ENCODE data around the gene IRAK1.
"Not testable (repeated sequence)": the region's sequence is repeated elsewhere in the genome, so short reads cannot be mapped to it uniquely, and the experiment has no call there.

Gene IRAK1

DNA sequence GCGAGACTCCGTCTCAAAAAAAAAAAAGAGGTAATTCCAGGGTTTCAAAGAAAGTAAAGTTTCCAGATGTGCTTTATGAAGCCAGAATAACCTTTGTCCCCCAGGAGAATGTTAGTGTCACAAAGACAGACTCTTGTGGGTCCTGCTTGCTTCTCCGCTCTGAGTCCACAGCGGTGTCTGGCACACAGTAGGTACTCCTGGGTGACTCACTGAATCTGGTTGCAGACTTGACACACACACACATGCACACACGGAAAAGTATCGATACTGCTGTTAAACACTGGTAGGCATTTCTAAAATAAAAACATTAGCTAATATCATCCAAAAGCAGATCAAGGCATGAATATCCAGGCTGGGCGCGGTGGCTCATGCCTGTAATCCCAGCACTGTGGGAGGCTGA, 24.2 kb downstream of the IRAK1 start:
- no peak overlapping the region for H3K27ac ChIP-seq
- no peak overlapping the region for H3K4me2 ChIP-seq
- H4K20me1 ChIP-seq = peaks cover 0 to 20% (median 0%) of the 10 kb centered on the region in 11 experiments; a peak in 3 of 22 replicates
- peaks cover 0 to 32% (median 21%) of the 10 kb centered on the region in 10 experiments; a peak in 15 of 20 replicates for H3K4me1 ChIP-seq
- H3K4me3 ChIP-seq = no peak overlapping the region
- H3K36me3 ChIP-seq = no peaks in the 10 kb centered on the region
- peaks cover 75 to 96% (median 92%) of the 10 kb centered on the region in 11 experiments for H3K27me3 ChIP-seq
- no peak for TF ChIP-seq Cebpa-rat (IDR thresholded peaks at IDR 0.05)
- H3K9ac ChIP-seq = no peak overlapping the region
- H3K9me3 ChIP-seq (replicated peaks in 1 of 11) = peaks cover 0 to 8% (median 4%) of the 10 kb centered on the region in 11 experiments; a peak in 15 of 22 replicates

GRCh38 chrX:153994398-153994797, 25.3 kb downstream of the IRAK1 start:
- Histone ChIP-seq H3K27me3 (peaks cover 78 to 96% (median 93%) of the 10 kb centered on the region in 11 experiments), H3K9me3 (replicated peaks in 1 of 11) (peaks cover 0 to 12% (median 8%) of the 10 kb centered on the region in 11 experiments; a peak in 15 of 22 replicates), H4K20me1 (peaks cover 0 to 20% (median 0%) of the 10 kb centered on the region in 11 experiments; a peak in 3 of 22 replicates), H3K4me1 (peaks cover 11 to 37% (median 24%) of the 10 kb centered on the region in 10 experiments)
- H3K4me2 ChIP-seq, H3K4me3 ChIP-seq, H3K9ac ChIP-seq, H3K27ac ChIP-seq, H3K36me3 ChIP-seq: not testable (repeated sequence)

GRCh38 chrX:153993978-153994377, 25.7 kb downstream of the IRAK1 start:
- no peak overlapping the region for H3K27ac ChIP-seq
- no peak overlapping the region for H3K4me3 ChIP-seq
- H3K27me3 ChIP-seq = peaks cover 78 to 96% (median 93%) of the 10 kb centered on the region in 11 experiments
- no peak overlapping the region for H3K4me2 ChIP-seq
- H3K4me1 ChIP-seq = peaks cover 15 to 41% (median 27%) of the 10 kb centered on the region in 10 experiments
- no peak for TF ChIP-seq Cebpa-rat (IDR thresholded peaks at IDR 0.05)
- no peak overlapping the region for H3K9ac ChIP-seq
- H3K36me3 ChIP-seq = no peaks in the 10 kb centered on the region
- H4K20me1 ChIP-seq = peaks cover 0 to 20% (median 0%) of the 10 kb centered on the region in 11 experiments; a peak in 3 of 22 replicates
- peaks cover 0 to 12% (median 8%) of the 10 kb centered on the region in 11 experiments; a peak in 15 of 22 replicates for H3K9me3 ChIP-seq (replicated peaks in 1 of 11)

- peaks cover 0 to 20% (median 0%) of the 10 kb centered on the region in 11 experiments; a peak in 4 of 22 replicates for H4K20me1 ChIP-seq
- H3K27ac ChIP-seq = no peak overlapping the region
- 0 out of 22 replicates have a peak overlapping the region, but pooled peaks of 1 of the 11 experiments have one; percentile 4 for H3K4me2 ChIP-seq
- H3K36me3 ChIP-seq = no peaks in the 10 kb centered on the region
- no peak for TF ChIP-seq Cebpa-rat (IDR thresholded peaks at IDR 0.05)
- H3K9ac ChIP-seq = no peak overlapping the region
- no peak overlapping the region for H3K4me3 ChIP-seq
- peaks cover 24 to 49% (median 32%) of the 10 kb centered on the region in 10 experiments for H3K4me1 ChIP-seq
- peaks cover 0 to 12% (median 8%) of the 10 kb centered on the region in 11 experiments; a peak in 15 of 22 replicates for H3K9me3 ChIP-seq (replicated peaks in 1 of 11)
- peaks cover 77 to 96% (median 93%) of the 10 kb centered on the region in 11 experiments for H3K27me3 ChIP-seq
These were observed 26.6 kb downstream of the IRAK1 start for GRCh38 chrX:153993079-153993478.

DNA sequence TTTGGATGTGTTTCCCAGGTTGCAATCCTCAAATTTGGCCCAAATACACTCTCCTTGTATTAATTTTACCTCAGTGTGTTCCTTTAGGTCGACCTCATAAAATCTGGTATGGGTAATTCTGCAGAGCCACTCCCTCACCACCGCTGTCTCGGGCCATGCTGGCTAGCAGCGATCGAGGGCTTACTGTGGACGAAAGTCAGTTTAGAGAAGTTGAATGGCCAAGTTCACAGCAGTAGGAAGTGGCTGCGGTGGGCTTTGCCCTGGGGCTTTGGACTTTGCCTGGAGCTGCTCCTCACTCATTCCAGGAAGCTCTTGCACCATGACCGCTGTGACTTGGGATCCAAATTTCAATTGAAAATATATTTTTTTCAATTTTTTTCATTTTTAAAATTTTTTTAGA, 27.5 kb downstream of the IRAK1 start:
- Histone ChIP-seq H3K9me3 (replicated peaks in 1 of 11) (peaks cover 0 to 12% (median 8%) of the 10 kb centered on the region in 11 experiments; a peak in 15 of 22 replicates), H3K4me3 (no peak overlapping the region), H3K4me1 (peaks cover 26 to 54% (median 39%) of the 10 kb centered on the region in 10 experiments), H4K20me1 (peaks cover 0 to 17% (median 0%) of the 10 kb centered on the region in 11 experiments; a peak in 4 of 22 replicates), H3K36me3 (no peaks in the 10 kb centered on the region), H3K9ac (no peak overlapping the region), H3K27ac (peak overlapping the region in 5 of 11 experiments; percentile 0 to 49 (median 17); a peak in 4 of 22 replicates), H3K27me3 (peaks cover 73 to 96% (median 92%) of the 10 kb centered on the region in 11 experiments), H3K4me2 (peak overlapping the region in 7 of 11 experiments; percentile 6 to 42 (median 18); a peak in 8 of 22 replicates)
- TF ChIP-seq Cebpa-rat (IDR thresholded peaks at IDR 0.05) = no peak

- Histone ChIP-seq H3K27me3 (peaks cover 73 to 96% (median 92%) of the 10 kb centered on the region in 11 experiments), H3K27ac (peak overlapping the region in 8 of 11 experiments; percentile 57 to 71 (median 68); a peak in 15 of 22 replicates), H3K4me1 (peaks cover 32 to 65% (median 50%) of the 10 kb centered on the region in 10 experiments), H3K9ac (peak overlapping the region in 1 of 11 experiments; percentile 30; a peak in 2 of 22 replicates), H3K9me3 (replicated peaks in 1 of 11) (peaks cover 0 to 12% (median 8%) of the 10 kb centered on the region in 11 experiments; a peak in 15 of 22 replicates), H4K20me1 (peaks cover 0 to 19% (median 0%) of the 10 kb centered on the region in 11 experiments; a peak in 6 of 22 replicates), H3K4me2 (peak overlapping the region in 8 of 11 experiments; percentile 2 to 71 (median 48); a peak in 5 of 22 replicates), H3K36me3 (no peaks in the 10 kb centered on the region), H3K4me3 (no peak overlapping the region)
- TF ChIP-seq Cebpa-rat (IDR thresholded peaks at IDR 0.05) = no peak
These were observed 28.6 kb downstream of the IRAK1 start for GRCh38 chrX:153991013-153991580.

GRCh38 chrX:153989973-153990655, 29.6 kb downstream of the IRAK1 start:
- Histone ChIP-seq H3K9ac (peak overlapping the region in 8 of 11 experiments; percentile 21 to 57 (median 48); a peak in 11 of 22 replicates), H3K36me3 (no peaks in the 10 kb centered on the region), H3K4me3 (no peak overlapping the region), H4K20me1 (peaks cover 0 to 23% (median 9%) of the 10 kb centered on the region in 11 experiments; a peak in 11 of 22 replicates), H3K27me3 (peaks cover 71 to 96% (median 92%) of the 10 kb centered on the region in 11 experiments), H3K4me1 (peaks cover 41 to 75% (median 58%) of the 10 kb centered on the region in 10 experiments), H3K9me3 (replicated peaks in 1 of 11) (peaks cover 0 to 12% (median 8%) of the 10 kb centered on the region in 11 experiments; a peak in 15 of 22 replicates), H3K4me2 (peak overlapping the region; percentile 31 to 71 (median 51)), H3K27ac (peak overlapping the region in 9 of 11 experiments; percentile 3 to 71 (median 68); a peak in 18 of 22 replicates)
- TF ChIP-seq Cebpa-rat (IDR thresholded peaks at IDR 0.05) = 0 out of 22 replicates have a peak, but pooled peaks of 1 of the 11 experiments have one; percentile 19

DNA sequence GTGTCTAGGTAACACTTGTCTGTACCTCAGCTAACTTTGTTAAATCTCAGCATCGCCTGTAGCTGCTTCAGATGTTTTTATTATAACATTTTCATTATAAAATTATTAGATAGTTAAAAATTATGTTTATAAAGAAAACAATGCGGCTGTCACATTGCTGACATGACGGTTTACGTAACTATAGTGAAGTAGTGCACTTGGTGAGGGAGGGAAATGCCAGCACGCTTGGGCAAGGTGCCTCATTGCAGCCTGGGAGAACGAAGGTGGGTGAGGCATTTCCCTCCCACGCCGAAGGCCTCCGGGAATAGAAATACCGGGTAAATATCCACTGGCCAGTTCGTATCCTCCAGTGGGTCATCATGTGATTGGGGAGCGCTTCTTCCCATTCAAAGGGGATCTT, 31.2 kb downstream of the IRAK1 start:
- Histone ChIP-seq H3K9ac (0 out of 22 replicates have a peak overlapping the region, but pooled peaks of 1 of the 11 experiments have one; percentile 6), H3K4me2 (peak overlapping the region in 5 of 11 experiments; percentile 18 to 44 (median 24); a peak in 4 of 22 replicates), H3K4me1 (peaks cover 58 to 91% (median 73%) of the 10 kb centered on the region in 10 experiments), H3K27ac (peak overlapping the region in 6 of 11 experiments; percentile 11 to 69 (median 51); a peak in 8 of 22 replicates), H3K9me3 (replicated peaks in 1 of 11) (peaks cover 0 to 12% (median 8%) of the 10 kb centered on the region in 11 experiments; a peak in 15 of 22 replicates), H3K36me3 (no peaks in the 10 kb centered on the region), H4K20me1 (peaks cover 0 to 37% (median 25%) of the 10 kb centered on the region in 11 experiments; a peak in 13 of 22 replicates), H3K4me3 (no peak overlapping the region), H3K27me3 (peaks cover 82 to 96% (median 94%) of the 10 kb centered on the region in 11 experiments)
- no peak for TF ChIP-seq Cebpa-rat (IDR thresholded peaks at IDR 0.05)
